Neural progenitor cell (in vitro differentiated cells): ENCODE measurements around the gene CCNC. TPM values are rescaled to one million over a fixed set of nuclear protein-coding genes. Genes with fewer than 3 reads are reported as not detected.

Experiments used
- DNase-seq: peaks from one replicate; pipeline ENCODE4 v3.0.0-alpha.2; 2016; ENCODE audit warnings: low spot score
- H2AFZ ChIP-seq: fragments of 200-600 bp; sonication (generic); replicated peaks from 2 replicates; pipeline ENCODE4 v1.6.1; 2016; ENCODE audit warnings: antibody characterized with exemption
- H3F3A ChIP-seq: fragments of 200-600 bp; sonication (generic); 2 replicates; pipeline ENCODE4 v1.6.1; 2016; ENCODE audit warnings: antibody characterized with exemption, low read depth
- H3K27ac ChIP-seq: fragments of 200-600 bp; sonication (generic); 2 replicates; pipeline ENCODE4 v1.5.1; 2016; ENCODE audit warnings: mild to moderate bottlenecking
- H3K27me3 ChIP-seq: fragments of 200-600 bp; sonication (generic); 2 replicates; pipeline ENCODE4 v1.6.1; 2016; ENCODE audit warnings: mild to moderate bottlenecking, moderate library complexity
- H3K36me3 ChIP-seq: fragments of 200-600 bp; sonication (generic); 2 replicates; pipeline ENCODE4 v1.5.1; 2016
- H3K4me1 ChIP-seq: fragments of 200-600 bp; sonication (generic); 2 replicates; pipeline ENCODE4 v1.6.1; 2016; ENCODE audit warnings: mixed run types
- H3K4me2 ChIP-seq: fragments of 200-600 bp; sonication (generic); 2 replicates; pipeline ENCODE4 v1.6.1; 2016
- H3K4me3 ChIP-seq: fragments of 200-600 bp; sonication (generic); 2 replicates; pipeline ENCODE4 v1.5.1; 2016
- H3K79me2 ChIP-seq: fragments of 200-600 bp; sonication (generic); 2 replicates; pipeline ENCODE4 v1.6.1; 2016; ENCODE audit warnings: low read depth
- H3K9ac ChIP-seq: fragments of 200-600 bp; sonication (generic); 2 replicates; pipeline ENCODE4 v1.6.1; 2016
- H3K9me3 ChIP-seq: fragments of 200-600 bp; sonication (generic); 2 replicates; pipeline ENCODE4 v1.5.1; 2016; ENCODE audit warnings: low read depth
- H4K20me1 ChIP-seq: fragments of 200-600 bp; sonication (generic); 2 replicates; pipeline ENCODE4 v1.6.1; 2016; ENCODE audit warnings: low read depth
- H3K27ac Mint-ChIP-seq: 3 replicates; pipeline ENCODE4 v1.8.0; 2021; ENCODE audit warnings: mixed read lengths
- H3K27me3 Mint-ChIP-seq: 2 replicates; pipeline ENCODE4 v1.8.0; 2022; ENCODE audit warnings: low read depth, mild to moderate bottlenecking, inconsistent platforms, moderate library complexity, mixed read lengths; ENCODE audit not compliant: insufficient read depth
- H3K36me3 Mint-ChIP-seq: 3 replicates; pipeline ENCODE4 v1.8.0; 2021; ENCODE audit warnings: mixed read lengths
- H3K4me1 Mint-ChIP-seq: 3 replicates; pipeline ENCODE4 v1.8.0; 2021; ENCODE audit warnings: mixed read lengths
- H3K4me3 Mint-ChIP-seq: 3 replicates; pipeline ENCODE4 v1.8.0; 2021; ENCODE audit warnings: mild to moderate bottlenecking, moderate library complexity, mixed read lengths
- H3K9me3 Mint-ChIP-seq: 3 replicates; pipeline ENCODE4 v1.8.0; 2020; ENCODE audit warnings: mixed read lengths
- CTCF ChIP-seq: fragments of 200-600 bp; sonication (generic); IDR thresholded peaks from 2 replicates; pipeline ENCODE4 v1.5.1; 2017; ENCODE audit warnings: antibody characterized with exemption, mild to moderate bottlenecking
- EZH2 ChIP-seq: fragments of 200-600 bp; sonication (generic); IDR thresholded peaks from 2 replicates; pipeline ENCODE4 v1.6.1; 2017; ENCODE audit warnings: antibody characterized with exemption, mild to moderate bottlenecking, moderate library complexity
- EZH2phosphoT487 ChIP-seq: fragments of 200-600 bp; sonication (generic); IDR thresholded peaks from 2 replicates; pipeline ENCODE4 v1.6.1; 2017; ENCODE audit warnings: antibody characterized with exemption
- total RNA-seq: library from RNA; depleted of rRNA; stranded (reverse); fragments of >200 nt; gene quantifications from 2 replicates; pipeline ENCODE4 v1.2.3, GENCODE V29; 2015; ENCODE audit warnings: low replicate concordance

The CCNC gene
- total RNA-seq, 1 donor from 2014 or later: 157 TPM

GRCh38 chr6:99611148-99611547 is 42.7 kb upstream of the CCNC start:
- Histone ChIP-seq H3K36me3 (no peaks in the 10 kb centered on the region), H3K9ac (no peak overlapping the region), H3K27ac (no peak overlapping the region), H3K4me1 (peaks cover 11% of the 10 kb centered on the region), H3K27me3 (peaks cover 100% of the 10 kb centered on the region), H2AFZ (no peak overlapping the region), H4K20me1 (peaks cover 95% of the 10 kb centered on the region), H3F3A (peaks cover 19% of the 10 kb centered on the region), H3K79me2 (no peaks in the 10 kb centered on the region), H3K4me2 (no peak overlapping the region), H3K4me3 (no peak overlapping the region), H3K9me3 (no peaks in the 10 kb centered on the region)
- peak; percentile 13 for DNase-seq
- Mint-ChIP-seq H3K36me3 (no peaks in the 10 kb centered on the region), H3K27ac (no peak overlapping the region), H3K4me3 (no peak overlapping the region), H3K4me1 (peaks cover 7% of the 10 kb centered on the region), H3K27me3 (peaks cover 86% of the 10 kb centered on the region), H3K9me3 (no peaks in the 10 kb centered on the region)
- peak; percentile 50 for TF ChIP-seq EZH2
- no peak for TF ChIP-seq EZH2phosphoT487
- no peak for TF ChIP-seq CTCF

DNA sequence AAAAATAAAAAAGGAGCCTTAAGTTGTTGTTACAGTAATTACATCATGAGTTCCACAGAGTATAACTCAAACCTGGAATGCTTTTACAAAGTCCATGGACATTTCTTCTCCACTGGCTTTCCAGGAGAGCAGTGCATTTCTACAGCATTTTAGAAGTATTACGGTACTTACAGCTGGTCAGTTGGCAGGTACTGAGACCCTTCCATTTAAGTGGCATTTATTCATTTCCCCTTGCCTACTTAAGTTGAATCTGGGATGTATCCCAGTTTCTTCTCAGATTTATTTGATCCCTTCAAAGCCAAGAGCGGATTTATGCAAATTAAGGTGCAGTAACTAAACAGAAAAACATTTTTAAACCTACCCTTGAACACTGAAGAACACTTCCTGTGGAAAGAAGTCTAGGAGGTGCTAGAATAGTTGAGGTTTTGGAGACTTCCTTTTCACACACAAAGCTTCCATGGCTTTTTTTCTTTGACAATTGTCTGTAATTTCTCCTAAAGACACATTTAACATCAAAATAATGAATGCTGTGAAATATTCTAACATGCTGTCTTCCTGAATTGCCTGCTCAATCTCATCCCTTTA is 41.5 kb upstream of the CCNC start:
- H3K9me3 Mint-ChIP-seq: no peaks in the 10 kb centered on the region

DNA sequence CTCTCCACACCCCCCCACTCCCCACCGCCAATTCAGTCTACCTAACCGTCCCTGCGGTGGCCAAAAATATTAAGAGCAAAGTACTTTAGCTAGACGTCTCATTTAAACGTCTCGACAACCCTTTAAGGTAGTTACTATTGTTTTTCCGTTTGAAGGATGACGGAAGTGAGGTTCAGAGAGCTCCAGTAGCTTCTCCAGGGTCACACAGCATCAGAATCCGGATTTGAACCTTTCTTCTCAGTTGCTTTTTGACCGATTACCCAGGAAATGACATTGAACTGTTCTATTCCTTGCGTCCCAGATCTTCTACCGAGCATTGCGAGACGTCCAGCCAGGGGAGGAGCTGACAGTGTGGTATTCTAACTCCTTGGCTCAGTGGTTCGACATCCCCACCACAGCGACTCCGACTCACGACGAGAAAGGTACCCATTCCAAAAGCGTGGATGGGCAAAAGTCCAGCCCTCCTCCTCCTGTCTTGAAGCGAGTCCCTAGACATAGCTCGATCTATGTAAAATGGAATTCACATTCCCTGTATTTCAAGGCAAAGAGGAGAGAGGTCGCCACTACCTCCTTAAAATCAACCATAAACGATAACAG is 40.5 kb upstream of the CCNC start:
- Histone ChIP-seq H3K4me1 (peaks cover 10% of the 10 kb centered on the region), H3K27ac (no peak overlapping the region), H3K9me3 (no peaks in the 10 kb centered on the region), H3K36me3 (no peaks in the 10 kb centered on the region), H3K4me3 (no peak overlapping the region), H3K9ac (no peak overlapping the region), H3K79me2 (no peaks in the 10 kb centered on the region), H3F3A (peaks cover 18% of the 10 kb centered on the region), H2AFZ (no peak overlapping the region), H4K20me1 (peaks cover 95% of the 10 kb centered on the region), H3K27me3 (peaks cover 100% of the 10 kb centered on the region), H3K4me2 (no peak overlapping the region)
- Mint-ChIP-seq H3K4me3 (no peak overlapping the region), H3K36me3 (no peaks in the 10 kb centered on the region), H3K27ac (no peak overlapping the region), H3K4me1 (peaks cover 9% of the 10 kb centered on the region), H3K27me3 (peaks cover 89% of the 10 kb centered on the region), H3K9me3 (no peaks in the 10 kb centered on the region)
- no peak for TF ChIP-seq EZH2
- DNase-seq: no peak

More for the DNA sequence above, 41.5 kb upstream of the CCNC start:
- DNase-seq: no peak
- peaks cover 19% of the 10 kb centered on the region for H3F3A ChIP-seq
- H3K4me2 ChIP-seq: no peak overlapping the region
- H3K27me3 Mint-ChIP-seq: peaks cover 87% of the 10 kb centered on the region
- H3K27ac Mint-ChIP-seq: no peak overlapping the region
- H3K9ac ChIP-seq: no peak overlapping the region
- H4K20me1 ChIP-seq: peaks cover 95% of the 10 kb centered on the region
- no peaks in the 10 kb centered on the region for H3K36me3 Mint-ChIP-seq
- peaks cover 7% of the 10 kb centered on the region for H3K4me1 Mint-ChIP-seq
- TF ChIP-seq EZH2: no peak
- TF ChIP-seq CTCF: no peak
- no peak for TF ChIP-seq EZH2phosphoT487
- H3K4me3 ChIP-seq: no peak overlapping the region
- H3K27ac ChIP-seq: no peak overlapping the region
- no peak overlapping the region for H2AFZ ChIP-seq
- no peak overlapping the region for H3K4me3 Mint-ChIP-seq
- H3K4me1 ChIP-seq: peaks cover 11% of the 10 kb centered on the region
- H3K9me3 ChIP-seq: no peaks in the 10 kb centered on the region
- H3K27me3 ChIP-seq: peaks cover 100% of the 10 kb centered on the region
- H3K79me2 ChIP-seq: no peaks in the 10 kb centered on the region
- no peaks in the 10 kb centered on the region for H3K36me3 ChIP-seq
